ENCODE measurements around the gene MLKL. TPM values are rescaled to one million over a fixed set of nuclear protein-coding genes. Genes with fewer than 3 reads are reported as not detected.
"Not testable (repeated sequence)": the region's sequence is repeated elsewhere in the genome, so short reads cannot be mapped to it uniquely, and the experiment has no call there.

The MLKL gene
- polyA plus RNA-seq, 10 donors, result 2.3 to 4.4 (median 3.0) TPM

DNA sequence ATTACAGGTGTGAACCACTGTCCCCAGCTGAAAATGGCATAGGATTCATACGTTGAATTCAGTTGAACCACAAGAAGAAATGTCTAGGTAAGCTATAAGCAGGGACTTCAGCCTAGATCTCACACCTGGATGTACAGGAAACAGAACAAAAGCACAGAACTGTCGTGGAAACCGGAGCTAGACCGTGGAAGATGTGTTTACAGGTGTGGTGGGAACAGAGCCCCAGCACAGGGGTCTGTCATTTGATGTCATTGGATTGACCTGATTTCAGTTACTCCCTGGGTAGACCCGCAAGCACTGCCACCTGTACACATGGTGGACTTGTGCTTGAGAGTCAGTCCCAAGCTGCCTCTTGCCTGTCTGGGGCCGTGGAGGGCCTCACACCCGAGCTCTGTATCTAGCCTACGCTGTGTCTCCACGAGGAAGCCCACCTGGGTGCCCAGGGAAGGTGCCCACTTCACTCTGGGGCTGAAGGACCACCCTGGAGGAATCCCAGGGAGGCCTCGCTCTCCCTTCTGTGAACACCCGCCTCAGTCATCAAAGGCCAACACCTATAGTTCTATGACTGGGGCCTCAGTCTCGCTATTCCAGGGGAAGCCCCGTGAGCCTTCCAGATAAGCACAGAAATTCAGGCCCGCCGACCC, 32.2 kb upstream of the MLKL start:
- DNase-seq, result no peak

DNA sequence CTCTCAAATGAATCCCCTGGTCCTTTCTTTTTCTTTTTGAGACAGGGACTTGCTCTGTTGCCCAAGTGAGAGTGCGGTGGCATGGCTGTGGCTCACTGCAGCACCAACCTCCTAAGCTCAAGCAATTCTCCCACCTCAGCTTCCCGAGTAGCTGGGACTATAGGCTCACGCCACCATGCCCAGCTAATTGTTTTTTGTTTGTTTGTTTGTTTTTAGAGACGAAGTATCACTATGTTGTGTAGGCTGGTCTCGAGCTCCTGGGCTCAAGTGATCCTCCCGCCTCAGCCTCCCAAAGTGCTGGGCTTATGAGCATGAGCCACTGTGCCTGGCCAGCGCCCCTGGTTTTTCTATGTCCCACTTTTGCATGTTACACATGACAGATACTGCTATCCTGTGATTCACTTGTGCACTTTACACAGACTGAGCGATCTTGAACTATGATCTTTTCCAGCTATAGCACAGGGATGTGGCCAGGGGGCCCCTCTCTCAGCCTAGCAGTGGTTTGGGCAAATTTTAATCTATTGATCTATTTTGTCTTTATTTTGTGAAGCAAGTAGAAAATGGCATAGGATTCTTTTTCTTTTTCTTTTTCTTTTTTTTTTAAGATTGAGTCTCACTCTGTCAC, 31.3 kb upstream of the MLKL start:
- DNase-seq, result no peak

DNA sequence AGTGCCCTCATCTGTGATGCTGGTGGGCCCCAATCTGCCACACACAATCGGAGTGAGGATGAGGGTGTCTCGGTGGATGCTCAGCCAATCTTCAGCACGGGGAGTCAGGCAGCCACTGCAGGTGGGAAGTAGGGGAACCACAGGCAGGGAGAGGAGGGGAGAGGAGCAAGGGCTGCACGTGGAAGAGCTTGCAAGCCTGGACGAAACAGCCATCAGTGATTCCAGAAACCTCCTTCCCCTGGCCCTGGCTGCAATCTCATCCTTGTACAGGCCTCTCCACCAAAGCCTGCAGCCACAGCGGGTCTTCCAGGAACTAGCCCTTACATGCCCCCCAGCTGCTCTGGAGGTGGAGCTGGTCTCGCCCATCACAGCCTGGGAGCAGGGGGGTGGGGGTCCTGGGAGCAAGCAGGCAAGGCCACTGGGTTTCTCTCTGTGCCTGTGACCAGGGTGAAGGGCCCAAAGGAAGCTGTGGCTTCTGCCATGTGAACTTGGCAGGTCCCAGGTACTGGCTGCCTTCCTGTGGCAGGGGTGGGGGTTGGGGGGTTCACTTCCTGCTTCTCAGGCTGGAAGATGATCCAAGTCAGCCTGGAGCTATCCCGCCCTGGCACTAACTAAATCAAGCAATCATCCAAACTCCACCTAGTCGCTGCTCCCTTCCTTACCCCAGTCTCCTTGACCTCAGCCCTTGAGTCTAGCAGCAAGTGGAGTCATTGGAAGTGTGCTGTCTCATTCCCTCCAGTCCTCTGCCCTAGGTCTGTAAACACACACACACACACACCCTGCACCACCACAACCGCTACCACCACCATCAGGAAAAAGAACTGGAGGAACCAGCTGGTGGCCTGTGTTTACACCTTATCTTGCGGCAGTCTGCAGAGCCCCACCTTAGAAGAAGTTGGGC, 29.4 kb upstream of the MLKL start:
- peak in 1 of 3 donors; percentile 35 for DNase-seq

DNA sequence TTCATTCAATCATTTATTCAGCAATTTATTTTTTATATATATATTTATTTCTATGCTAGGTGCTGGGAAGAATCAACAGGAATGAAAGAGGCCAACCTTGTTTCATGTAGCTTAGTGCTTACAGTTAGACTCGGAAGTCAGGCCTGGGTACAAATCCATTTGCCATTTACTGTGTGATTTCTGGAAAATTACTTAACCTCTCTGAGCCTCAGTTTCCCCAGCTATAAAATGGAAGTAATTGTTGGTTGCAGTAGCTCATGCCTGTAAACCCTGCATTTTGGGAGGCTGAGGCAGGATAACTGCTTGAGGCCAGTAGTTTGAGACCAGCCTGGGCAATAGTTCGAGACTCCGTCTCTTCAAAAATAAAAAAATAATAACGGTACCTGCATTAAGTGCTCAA, 27.2 kb upstream of the MLKL start:
- DNase-seq, result no peak

DNA sequence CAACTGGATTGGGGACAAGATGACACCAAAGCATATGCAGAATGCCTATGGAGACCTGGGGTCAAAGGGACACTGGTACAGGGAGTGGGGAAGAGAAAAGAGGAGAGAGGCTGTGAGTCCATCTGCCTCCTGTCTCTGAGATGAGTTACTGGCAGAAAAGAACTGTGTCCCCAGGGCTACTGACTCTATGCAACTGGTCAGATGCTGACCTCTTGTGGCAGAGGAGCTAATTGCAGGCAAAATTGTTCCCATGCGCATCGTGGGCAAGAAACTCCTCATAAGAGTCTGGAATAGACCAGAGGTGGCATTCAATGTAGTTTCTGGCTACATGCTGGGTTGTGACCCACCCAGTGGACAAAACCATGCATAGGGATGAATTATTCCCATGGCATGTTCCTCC, 26.1 kb upstream of the MLKL start:
- DNase-seq, result no peak

DNA sequence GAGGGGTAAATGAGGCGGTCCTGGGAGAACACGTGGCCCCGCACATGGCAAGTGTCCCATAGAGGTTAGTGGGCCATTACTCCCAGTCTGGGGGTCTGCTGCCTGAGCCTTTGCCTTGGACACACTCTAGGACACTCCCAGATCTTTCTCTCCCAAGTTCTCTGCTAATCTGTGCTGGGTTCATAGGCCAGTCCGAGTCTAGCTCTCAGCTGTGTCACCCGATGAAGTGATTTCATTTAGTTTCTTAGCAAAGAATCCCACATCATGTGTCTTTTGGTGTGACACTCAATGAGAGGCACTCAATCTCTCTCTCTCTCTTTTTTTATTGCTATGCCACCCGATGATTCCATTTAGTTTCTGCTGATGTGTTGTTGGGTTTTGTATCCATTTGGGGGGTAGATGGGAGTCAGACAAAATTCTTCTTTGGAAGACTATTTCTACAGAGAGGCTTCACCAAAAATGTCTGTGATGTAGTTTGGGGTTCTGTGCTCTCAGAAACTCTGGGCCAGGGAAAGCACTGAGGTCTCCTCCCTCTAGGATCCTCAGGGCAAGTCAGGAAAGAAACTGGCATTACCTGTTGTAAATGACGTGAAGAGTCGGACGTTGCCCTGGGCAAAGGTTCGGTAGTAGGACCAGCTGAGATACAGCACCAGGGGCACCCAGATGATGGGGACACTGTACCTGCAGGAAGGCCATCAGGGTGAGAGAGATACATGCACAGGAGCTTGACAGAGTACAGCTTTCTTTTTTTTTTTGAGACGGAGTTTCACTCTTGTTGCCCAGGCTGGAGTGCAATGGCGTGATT, 25.2 kb upstream of the MLKL start:
- DNase-seq, result no peak

DNA sequence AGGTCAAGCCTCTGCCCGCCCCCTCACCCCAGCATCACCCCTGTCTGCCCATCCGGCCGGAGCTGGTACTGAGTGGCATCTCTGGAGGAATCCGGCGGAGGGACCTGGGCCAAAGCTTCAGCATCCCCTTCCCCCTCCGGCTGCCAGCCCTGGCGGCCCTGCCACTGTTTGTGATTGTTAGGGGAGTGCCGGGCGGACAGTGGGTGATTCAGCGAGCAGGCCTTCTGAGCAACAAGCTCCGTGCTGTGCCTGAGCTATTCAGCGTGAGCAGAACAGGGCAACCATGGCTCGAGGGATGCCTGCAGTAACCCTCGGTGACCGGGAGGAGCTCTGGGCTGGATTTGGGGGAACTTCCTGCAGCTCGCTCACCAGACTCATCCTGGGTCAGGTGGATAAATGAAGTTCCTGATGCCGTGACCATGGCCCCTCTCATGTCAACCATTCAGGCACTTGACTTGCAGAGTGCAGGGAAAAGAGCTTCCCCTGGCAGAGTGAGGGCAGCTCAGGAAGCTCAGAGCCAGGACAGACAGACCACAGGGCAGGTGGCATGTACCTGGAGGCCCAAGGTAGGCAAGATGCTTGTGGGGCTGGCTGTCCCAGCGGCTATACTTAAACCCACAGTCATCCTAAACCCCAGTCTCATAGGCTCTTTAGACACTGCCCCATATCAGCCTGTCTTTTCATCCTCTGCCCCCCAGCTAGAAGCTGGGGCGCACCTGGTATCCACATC, 24.3 kb upstream of the MLKL start:
- DNase-seq, result no peak

DNA sequence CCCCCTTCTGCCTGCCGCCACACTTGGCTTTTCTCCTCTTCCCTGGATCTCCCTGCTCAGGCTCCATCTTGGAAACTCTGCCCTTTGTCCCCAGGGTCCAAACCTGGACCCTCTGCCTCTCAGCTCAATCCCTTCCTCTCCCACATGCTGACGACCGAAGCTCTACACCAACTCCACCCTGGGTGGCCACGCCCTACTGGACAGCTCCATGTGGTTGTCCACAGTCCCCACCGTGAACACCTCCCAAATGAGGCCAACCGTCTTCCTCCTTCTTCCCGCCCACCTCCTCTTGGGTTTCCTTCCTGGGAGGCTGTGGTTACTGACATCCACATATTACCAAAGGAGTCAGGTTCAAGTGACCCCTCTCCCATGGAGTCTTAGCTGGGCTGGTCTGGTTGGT, 22.6 kb upstream of the MLKL start:
- DNase-seq, result no peak

DNA sequence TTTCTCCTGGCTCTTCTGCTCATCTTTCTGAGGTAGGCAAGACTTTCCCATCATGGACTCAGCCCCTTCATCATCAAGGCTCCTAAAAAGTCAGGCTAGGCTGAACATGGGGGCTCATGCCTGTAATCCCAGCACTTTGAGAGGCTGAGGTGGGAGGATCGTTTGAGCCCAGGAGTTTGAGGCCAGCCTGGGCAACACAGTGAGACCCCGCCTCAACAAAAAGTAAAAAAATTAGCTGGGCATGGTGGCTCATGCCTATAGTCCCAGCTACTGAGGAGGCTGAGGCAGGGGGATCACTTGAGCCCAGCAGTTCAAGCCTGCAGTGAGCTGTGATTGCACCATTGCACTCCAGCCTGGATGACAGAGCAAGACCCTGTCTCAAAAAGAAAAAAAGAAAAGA, 21.5 kb upstream of the MLKL start:
- not testable (repeated sequence) for DNase-seq

DNA sequence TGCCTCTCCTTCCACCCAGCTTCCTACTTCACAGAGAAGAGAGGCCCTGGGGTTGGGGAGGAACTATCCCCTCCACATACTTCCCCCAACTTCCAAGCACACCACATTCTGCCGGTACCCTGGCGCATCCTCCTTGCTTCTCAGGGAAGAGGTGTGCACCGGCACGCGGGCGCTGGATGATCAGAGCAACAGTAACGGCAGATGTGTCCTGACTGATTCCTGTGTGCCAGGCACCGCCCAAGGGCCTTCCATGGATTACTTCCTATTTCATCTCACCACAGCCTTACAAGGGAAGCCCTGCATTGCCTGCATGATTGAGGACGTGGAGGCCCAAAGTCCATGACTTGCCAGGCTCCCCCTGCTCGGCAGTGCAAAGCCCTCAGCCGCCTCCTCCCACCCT, 21.1 kb upstream of the MLKL start:
- DNase-seq, result no peak

DNA sequence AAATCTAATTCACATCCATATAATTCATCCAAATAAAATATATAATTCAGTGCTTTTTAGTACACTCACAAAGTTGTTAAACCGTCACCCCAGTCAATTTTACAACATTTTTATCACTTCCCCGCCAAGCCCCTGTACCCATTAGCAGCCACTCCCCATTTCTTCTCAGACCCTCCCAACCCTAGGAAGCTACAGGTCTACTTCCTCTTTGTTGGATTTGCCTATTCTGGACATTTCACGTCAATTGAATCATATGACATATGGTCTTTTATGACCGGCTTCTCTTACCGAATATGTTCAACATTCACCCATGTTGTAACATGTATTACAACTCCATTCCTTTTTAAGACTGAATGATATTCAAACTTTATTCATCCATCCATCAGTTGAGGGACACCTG, 19.9 kb upstream of the MLKL start:
- no peak for DNase-seq

DNA sequence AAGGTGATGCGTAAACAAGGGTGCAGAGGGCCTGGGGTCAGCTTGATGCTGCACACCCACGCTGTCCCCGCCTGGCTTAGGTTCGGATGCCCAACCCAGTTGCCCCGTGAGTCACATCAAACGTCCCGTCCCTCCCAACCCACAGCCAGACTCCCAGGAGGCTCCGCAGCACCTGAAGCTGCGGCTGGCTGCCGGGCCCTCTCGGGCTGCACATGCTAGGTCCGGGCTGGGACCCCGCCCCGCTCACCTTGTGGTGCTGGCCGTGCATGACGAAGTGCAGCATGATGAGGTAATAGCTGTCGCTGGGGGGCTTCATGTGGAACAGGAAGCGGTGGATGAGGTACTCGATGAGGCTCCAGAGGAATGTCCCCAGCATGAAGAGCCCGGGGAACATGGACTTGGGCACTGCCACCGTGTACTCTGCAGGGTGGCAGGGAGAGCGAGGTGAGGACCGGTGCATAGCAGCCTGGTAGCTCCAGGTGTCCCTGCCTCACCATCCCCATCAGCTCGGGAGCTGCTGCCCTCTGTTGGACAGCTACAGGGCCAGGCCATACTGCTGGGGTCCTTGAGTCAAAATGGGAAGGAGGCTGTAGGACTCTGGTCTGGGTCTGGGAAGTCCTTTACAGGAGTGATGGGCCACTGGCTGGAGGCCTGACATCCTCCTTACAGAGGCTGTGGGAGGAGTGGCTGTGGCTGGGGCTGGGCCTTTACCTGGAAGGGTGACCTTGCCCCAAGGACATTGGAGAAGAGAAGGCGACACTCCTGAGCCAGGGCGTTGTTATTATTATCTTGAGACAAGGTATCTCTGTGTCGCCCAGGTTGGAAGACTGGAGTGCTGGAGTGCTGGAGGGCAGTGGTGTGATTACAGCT, 18.3 kb upstream of the MLKL start:
- DNase-seq, result no peak

DNA sequence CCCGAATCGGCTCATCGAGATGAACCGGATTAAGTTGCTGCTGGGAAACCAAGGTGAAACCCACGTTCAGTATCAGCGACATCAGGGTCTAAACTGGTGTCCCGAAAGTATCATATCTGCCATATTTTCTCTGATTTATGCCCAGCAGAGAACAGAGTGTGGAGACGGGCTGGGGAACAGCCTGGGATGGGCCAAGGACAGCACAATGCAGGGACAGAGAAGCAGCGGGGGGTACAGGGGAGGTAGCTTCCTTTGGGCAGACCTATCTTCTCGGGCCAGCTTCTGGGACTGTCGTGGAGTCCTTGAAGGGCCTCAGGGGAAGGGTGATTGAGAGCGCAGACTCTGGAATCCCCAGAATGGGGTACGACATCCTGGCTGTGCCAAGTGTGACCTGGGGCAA, 17.5 kb upstream of the MLKL start:
- DNase-seq, result no peak

DNA sequence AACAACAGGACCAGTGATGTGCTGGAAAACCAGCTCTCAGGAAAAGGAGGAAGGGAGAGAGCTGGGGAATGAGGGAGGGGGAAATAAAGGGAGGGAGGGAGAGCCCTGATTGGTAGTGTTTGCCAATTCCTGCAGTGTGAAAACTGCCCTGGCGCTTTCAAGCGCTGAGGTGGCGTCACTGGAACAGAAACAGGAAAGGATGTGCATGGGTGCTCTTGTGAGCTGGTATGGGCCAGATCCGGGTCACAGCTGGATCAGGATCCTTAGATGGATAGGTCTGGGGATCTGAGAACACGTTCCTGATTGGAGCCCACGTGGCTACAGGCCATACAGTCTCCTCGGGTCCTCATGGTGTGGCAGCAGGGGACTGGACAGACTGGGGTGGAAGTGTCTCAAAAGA, 16.7 kb upstream of the MLKL start:
- no peak for DNase-seq

DNA sequence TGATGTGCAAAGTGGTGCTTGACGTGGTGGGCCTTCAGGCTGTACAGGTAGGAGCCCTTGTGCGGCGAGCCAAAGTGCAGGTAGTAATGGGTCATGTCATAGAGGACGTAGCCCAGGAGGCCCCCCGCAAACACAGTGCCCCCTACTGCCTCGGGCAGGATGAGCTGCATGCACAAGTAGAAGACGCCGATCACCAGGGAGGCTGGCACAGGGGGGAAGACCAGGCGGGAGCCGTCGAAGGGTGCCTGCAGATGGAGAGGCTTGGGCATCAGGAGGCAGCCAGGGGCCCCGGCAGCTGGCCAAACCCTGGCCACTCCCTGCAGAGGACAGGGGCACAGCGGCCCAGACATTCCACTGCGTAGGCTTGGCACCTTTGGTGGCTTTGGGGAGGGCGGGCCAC, 15.7 kb upstream of the MLKL start:
- no peak for DNase-seq

DNA sequence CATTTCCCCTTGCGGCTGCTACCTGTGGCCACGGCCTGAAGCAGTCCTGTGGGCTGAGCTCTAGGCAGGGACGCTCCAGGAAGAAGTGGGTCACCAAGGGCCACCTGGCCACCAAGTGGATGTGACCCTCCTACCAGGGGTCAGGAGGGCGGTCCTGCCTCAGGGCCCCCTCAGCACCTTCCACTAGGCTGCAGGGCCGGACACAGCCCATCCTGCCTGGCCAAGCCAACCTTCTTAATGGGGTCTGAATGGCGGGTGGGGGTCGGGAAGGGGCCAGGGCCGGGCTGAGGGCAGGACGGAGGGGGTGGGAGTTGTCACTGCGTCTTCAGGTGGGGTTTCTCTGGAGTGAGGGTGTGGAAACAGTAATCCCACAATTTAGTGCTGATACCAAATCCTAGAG, 13.2 kb upstream of the MLKL start:
- no peak for DNase-seq

DNA sequence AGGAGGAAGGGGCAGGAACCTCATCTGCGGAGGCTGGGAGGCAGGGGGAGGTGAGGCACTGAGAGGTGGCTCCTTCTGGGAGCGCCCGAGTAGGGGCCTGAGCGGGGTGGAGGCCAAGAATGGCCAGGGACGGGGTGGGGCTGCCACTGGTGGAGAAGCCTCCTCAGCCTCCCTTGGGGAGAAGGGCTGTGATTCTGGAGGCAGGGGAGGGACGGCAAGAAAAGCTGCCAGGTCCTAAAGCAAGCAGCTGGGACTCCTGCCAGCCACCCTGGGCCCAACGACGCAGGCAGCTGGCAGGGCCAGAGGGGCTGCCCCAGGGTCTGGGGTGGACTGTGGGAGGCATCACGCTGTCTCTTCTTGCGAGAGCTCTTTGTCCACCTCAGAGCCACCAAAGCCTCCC, 12.7 kb upstream of the MLKL start:
- no peak for DNase-seq

DNA sequence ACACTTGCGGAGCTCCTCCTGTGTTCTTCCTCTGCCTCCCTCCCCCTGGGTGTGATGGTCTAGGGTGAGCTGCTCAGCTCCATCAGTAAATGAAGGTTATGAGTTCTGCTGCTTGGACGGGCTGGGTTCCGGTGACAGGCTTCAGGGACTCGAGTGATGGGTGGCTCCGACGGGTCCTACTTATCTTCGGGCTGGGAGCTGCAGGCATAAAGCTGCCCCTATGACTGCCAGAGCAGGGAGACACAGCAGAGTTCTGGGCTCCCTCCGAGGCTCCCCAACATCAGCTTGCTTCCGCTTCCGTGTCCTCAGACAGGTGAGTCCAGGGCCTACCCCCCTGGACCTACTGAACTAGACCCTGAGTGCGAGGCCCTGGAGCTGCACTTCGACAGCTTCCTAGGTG, 11.3 kb upstream of the MLKL start:
- DNase-seq, result no peak

DNA sequence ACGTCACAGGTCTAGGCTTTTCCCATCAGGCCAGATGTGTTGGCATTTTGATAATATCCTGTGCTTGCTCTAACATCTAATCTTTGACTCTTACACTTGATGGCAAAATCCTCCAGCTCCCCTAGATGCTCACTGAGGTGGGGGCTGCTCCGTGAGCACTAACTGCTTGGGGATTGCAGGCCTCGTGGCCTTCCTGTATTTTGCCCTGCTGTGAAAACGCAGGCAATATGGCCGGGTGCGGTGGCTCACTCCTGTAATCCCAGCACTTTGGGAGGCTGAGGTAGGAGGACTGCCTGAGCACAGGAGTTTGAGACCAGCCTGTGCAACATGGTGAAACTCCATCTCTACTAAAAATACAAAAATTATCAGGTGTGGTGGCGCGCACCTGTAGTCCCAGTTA, 9.7 kb upstream of the MLKL start:
- DNase-seq, result no peak

DNA sequence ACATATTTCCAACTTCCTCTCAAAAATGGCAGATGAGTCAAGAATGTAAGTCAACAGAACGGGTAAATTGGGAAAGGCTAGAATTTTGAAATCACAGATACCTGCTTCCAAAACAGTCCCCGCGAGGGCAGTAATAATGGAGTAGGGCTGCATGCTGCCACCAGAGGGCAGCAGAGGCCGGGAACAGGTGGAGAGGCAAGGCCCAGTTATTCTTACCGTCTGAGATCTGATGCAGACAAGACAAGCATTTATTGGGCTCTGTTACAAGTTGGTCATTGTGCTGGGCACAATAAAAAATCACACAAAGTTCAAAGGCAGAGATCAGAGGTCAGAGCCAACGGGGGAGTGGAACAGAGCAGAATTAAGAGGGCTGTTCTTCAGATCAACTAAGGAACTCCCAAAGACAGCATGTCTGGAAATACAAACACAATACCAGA, 8.8 kb upstream of the MLKL start:
- DNase-seq, result peak; percentile 70 to 87 (median 87)

DNA sequence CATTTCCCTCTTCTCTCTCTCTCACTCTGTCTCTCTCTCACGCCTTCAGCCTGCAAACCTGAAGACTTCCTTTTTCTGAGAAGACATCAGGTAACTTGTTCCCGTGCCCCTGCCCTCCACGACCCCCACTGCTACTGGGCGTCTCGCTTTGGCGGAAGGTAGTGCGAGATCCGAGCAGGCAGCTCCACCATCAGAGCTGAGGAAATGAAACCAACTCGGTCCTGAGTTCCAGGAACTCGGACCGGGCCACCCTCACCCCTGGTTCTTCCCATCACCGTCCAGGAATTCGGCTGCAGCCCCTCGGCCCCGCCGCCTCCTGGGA, 585 bp downstream of the MLKL start:
- DNase-seq, result no peak
